Measurements from ENCODE around the gene DCBLD2.

DCBLD2 gene

DNA sequence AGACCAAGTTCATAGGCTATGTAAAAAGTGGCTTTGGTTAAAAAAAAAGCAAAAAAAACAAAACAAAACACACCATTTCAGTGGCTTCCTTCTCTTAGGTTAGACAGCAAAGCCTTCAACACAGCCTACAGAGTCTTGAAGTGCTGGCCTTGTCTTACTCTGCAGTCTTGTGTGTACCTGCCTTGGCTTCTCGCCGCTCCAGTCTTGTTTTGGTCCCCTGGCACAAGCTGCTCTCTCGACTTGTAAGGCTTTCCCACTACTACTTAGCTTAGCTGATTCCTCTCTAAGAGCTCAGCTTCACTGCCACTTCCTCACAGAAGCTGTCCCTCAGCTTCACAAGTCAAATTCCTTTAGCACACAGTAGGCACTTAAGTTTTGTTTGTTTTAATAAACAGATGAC lies 75.4 kb downstream of the DCBLD2 start:
- H3K4me3 ChIP-seq (replicated peaks; ENCODE audit: insufficient read depth, low read length) = no peak overlapping the region
- H3K27me3 ChIP-seq (ENCODE audit: insufficient read depth, poor library complexity, severe bottlenecking) = no peaks in the 10 kb centered on the region
- no peak overlapping the region for H3K27ac ChIP-seq (replicated peaks)
- TF ChIP-seq GABPA (IDR thresholded peaks at IDR 0.05; ENCODE audit: low read depth) = no peak
- 0 out of 2 replicates have a peak, but pooled peaks have one; percentile 18 for TF ChIP-seq SPI1 (IDR thresholded peaks at IDR 0.05; ENCODE audit: borderline replicate concordance, low read depth)
- TF ChIP-seq POLR2AphosphoS5 (IDR thresholded peaks at IDR 0.05; ENCODE audit: low read depth) = no peak
- TF ChIP-seq, protein P1, sequence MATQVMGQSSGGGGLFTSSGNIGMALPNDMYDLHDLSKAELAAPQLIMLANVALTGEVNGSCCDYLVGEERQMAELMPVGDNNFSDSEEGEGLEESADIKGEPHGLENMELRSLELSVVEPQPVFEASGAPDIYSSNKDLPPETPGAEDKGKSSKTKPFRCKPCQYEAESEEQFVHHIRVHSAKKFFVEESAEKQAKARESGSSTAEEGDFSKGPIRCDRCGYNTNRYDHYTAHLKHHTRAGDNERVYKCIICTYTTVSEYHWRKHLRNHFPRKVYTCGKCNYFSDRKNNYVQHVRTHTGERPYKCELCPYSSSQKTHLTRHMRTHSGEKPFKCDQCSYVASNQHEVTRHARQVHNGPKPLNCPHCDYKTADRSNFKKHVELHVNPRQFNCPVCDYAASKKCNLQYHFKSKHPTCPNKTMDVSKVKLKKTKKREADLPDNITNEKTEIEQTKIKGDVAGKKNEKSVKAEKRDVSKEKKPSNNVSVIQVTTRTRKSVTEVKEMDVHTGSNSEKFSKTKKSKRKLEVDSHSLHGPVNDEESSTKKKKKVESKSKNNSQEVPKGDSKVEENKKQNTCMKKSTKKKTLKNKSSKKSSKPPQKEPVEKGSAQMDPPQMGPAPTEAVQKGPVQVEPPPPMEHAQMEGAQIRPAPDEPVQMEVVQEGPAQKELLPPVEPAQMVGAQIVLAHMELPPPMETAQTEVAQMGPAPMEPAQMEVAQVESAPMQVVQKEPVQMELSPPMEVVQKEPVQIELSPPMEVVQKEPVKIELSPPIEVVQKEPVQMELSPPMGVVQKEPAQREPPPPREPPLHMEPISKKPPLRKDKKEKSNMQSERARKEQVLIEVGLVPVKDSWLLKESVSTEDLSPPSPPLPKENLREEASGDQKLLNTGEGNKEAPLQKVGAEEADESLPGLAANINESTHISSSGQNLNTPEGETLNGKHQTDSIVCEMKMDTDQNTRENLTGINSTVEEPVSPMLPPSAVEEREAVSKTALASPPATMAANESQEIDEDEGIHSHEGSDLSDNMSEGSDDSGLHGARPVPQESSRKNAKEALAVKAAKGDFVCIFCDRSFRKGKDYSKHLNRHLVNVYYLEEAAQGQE (IDR thresholded peaks at IDR 0.05; ENCODE audit: insufficient replicate concordance, low read depth) = no peak
- TF ChIP-seq, protein P2, sequence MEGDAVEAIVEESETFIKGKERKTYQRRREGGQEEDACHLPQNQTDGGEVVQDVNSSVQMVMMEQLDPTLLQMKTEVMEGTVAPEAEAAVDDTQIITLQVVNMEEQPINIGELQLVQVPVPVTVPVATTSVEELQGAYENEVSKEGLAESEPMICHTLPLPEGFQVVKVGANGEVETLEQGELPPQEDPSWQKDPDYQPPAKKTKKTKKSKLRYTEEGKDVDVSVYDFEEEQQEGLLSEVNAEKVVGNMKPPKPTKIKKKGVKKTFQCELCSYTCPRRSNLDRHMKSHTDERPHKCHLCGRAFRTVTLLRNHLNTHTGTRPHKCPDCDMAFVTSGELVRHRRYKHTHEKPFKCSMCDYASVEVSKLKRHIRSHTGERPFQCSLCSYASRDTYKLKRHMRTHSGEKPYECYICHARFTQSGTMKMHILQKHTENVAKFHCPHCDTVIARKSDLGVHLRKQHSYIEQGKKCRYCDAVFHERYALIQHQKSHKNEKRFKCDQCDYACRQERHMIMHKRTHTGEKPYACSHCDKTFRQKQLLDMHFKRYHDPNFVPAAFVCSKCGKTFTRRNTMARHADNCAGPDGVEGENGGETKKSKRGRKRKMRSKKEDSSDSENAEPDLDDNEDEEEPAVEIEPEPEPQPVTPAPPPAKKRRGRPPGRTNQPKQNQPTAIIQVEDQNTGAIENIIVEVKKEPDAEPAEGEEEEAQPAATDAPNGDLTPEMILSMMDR (IDR thresholded peaks at IDR 0.05; ENCODE audit: insufficient read depth, low read length) = no peak
- no peak for DNase-seq (ENCODE audit: low read depth in 1 of 2, low spot score in 1 of 2)

DNA sequence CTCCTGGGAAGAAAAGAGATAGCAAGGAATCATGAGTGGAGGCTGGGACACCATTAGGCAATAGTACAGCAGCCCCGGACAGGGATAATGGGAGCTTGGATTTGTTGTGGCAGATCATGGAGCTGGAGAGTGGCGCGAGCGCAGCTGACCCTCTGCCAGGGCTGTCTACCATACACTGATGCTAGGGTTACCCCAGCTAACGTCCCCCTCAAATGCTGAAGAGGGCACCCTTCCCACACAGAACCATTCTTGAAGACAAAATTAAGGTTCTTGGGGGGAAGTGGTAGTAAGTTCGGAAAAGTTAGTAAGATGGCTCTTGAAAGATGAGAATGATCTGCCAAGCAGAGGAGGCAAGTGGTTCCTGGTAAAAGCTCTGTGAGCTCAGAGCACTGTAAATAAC lies 77.2 kb downstream of the DCBLD2 start:
- no peak overlapping the region for H3K27ac ChIP-seq (replicated peaks)

DNA sequence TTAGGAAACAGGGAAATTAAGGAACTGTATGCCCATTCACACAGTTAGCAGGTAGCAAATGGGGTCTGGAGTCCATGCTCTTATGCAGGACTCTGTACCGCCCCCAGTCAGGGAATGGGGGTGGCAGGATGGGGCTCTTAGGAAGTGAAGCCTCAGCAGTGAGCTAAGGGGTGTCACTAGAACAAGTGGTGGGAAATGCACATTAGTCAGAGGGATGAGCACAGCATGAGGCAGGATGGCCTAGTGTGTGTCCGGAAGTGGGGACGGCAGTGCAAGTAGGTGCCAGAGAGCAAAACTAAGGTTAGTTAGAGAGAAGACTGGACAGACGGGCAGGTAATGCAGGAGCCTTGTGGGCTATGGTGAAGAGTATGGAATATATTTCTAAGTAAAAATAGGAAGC lies 77.7 kb downstream of the DCBLD2 start:
- H3K27me3 ChIP-seq (ENCODE audit: insufficient read depth, poor library complexity, severe bottlenecking) = no peaks in the 10 kb centered on the region
- H3K4me3 ChIP-seq (replicated peaks; ENCODE audit: insufficient read depth, low read length) = no peak overlapping the region
- TF ChIP-seq, protein P1 (IDR thresholded peaks at IDR 0.05; ENCODE audit: insufficient replicate concordance, low read depth) = no peak
- TF ChIP-seq POLR2AphosphoS5 (IDR thresholded peaks at IDR 0.05; ENCODE audit: low read depth) = no peak
- no peak for TF ChIP-seq GABPA (IDR thresholded peaks at IDR 0.05; ENCODE audit: low read depth)
- TF ChIP-seq, protein P2 (IDR thresholded peaks at IDR 0.05; ENCODE audit: insufficient read depth, low read length) = no peak
- TF ChIP-seq SPI1 (IDR thresholded peaks at IDR 0.05; ENCODE audit: borderline replicate concordance, low read depth) = no peak
- no peak overlapping the region for H3K27ac ChIP-seq (replicated peaks)
- no peak for DNase-seq (ENCODE audit: low read depth in 1 of 2, low spot score in 1 of 2)

More for the DNA sequence above, 77.2 kb downstream of the DCBLD2 start:
- H3K4me3 ChIP-seq (replicated peaks; ENCODE audit: insufficient read depth, low read length) = no peak overlapping the region
- TF ChIP-seq, protein P1 (IDR thresholded peaks at IDR 0.05; ENCODE audit: insufficient replicate concordance, low read depth) = no peak
- TF ChIP-seq, protein P2 (IDR thresholded peaks at IDR 0.05; ENCODE audit: insufficient read depth, low read length) = no peak
- TF ChIP-seq GABPA (IDR thresholded peaks at IDR 0.05; ENCODE audit: low read depth) = no peak
- TF ChIP-seq SPI1 (IDR thresholded peaks at IDR 0.05; ENCODE audit: borderline replicate concordance, low read depth) = no peak
- TF ChIP-seq POLR2AphosphoS5 (IDR thresholded peaks at IDR 0.05; ENCODE audit: low read depth) = no peak
- H3K27me3 ChIP-seq (ENCODE audit: insufficient read depth, poor library complexity, severe bottlenecking) = no peaks in the 10 kb centered on the region
- DNase-seq (ENCODE audit: low read depth in 1 of 2, low spot score in 1 of 2) = no peak
